Right ventricle myocardium superior (tissue), 1 donor: ENCODE data around the gene RNU1-4. TPM values are rescaled to one million over a fixed set of nuclear protein-coding genes. Genes with fewer than 3 reads are reported as not detected.
A peak's percentile ranks its signal among the peaks of the same experiment; 100 is the strongest.
"Not testable (repeated sequence)": the region's sequence is repeated elsewhere in the genome, so short reads cannot be mapped to it uniquely, and the experiment has no call there.

Source experiments
- ATAC-seq: fragments of 200-7000 bp; cut with Tn5 transposase; one replicate; pipeline ENCODE4 v1.9.1; 2020; ENCODE audit warnings: mild to moderate bottlenecking; ENCODE audit not compliant: poor library complexity
- DNase-seq: peaks from one replicate; pipeline ENCODE4 v3.0.0-alpha.2; 2020
- intact Hi-C: fragments of 100-400 bp; cut with DNase I; formaldehyde crosslinking; loops from one replicate; pipeline ENCODE4 v1.11.2; 2022
- total RNA-seq: library from RNA; stranded (reverse); fragmentation: NEBNext Ultra II Directional; extraction: Animal tissue kit (Norgen Biotek cat#: 25700); gene quantifications from one replicate; pipeline ENCODE4 v1.2.1, GENCODE V29; 2021
- donor health status: DM: no; HTN: yes; CAD: no; lungs with severe emphysema.

The RNU1-4 gene
- total RNA-seq, 1 donor from 2014 or later = 9,391 TPM

DNA sequence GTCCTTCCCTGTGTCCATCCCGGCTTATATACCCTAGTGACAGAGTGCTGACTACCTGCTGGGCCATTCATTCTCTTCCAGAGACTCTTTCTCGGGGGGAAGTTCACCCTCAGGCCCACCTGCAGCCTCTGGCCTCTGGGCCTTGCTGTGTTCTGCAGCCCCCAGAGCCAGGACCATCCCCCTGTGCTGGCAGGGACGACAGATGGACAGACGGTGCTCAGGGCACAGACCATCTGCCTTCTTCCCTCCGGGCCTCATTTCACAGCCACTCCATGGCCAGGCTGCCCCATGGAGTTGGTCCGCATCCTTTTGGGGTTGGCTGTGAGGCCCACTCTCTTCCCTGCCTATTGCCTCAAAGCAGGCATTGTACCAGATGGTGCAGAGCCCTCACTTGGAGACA is 34.0 kb upstream of the RNU1-4 start:
- ATAC-seq, intact Hi-C loops, DNase-seq: not testable (repeated sequence)

DNA sequence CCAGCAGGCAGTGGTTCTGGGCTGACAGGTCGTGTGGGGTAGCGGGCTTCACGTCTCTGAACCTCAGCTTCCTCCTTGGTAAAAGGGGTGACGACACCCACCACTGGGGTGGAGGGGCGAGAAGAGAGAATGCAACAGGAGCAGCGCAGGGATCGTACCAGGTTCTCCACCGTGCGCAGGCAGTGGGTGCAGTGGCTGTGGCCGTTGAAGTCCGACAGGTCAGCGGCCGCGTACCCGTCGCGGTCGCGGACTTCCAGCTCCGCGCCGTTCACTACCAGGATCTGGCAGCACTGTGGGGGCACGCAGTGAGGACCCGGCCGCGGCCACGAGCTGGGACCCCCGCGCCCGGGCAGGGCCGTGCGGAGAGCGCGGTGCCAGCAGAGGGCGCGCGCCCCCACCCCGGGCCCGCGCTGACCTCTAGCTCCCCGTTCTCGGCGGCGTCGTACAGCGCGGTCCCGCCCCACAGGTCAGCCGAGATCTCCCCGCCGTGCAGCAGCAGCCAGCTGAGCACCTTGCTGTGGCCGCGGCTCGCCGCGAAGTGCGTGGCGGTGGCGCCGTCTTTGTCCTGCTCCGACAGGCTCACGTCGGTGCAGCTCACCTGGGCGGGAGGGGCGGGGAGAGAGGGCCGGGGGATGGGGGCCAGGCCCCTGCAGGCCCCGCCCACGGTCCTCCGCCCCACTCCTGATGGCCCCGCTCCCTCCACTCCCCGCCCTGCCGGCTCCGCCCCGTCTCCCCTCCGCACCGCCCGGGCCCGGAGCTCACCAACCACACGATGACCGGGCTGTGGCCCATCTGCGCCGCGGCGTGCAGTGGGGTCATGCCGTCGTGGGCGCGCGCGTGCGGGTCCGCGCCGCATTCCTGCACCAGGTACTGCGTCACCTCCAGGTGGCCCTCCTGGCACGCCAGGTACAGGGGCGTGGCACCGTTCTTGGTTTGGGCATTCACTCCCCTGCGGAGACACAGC is 32.9 kb upstream of the RNU1-4 start:
- ATAC-seq = peak; percentile 15

DNA sequence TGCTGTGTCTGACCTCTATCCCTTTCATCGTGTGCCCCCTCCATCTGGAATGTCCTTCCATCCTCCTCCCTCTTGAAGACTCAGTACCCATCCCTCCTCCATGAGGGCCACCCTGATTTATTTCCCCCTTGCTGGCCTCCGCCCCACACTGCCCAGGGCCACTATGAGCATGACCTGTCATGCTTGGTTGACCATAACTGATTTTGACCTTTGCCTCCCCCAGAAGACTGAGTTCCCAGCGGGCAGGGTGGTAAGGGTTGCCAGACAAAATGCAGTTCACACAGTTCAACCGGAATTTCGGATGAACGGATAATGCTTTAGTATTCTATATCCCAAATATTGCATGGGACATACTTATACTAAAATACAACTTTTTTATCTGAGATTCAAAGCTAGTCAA is 31.6 kb upstream of the RNU1-4 start:
- DNase-seq, ATAC-seq, intact Hi-C loops: not testable (repeated sequence)

More for the DNA sequence above, 32.9 kb upstream of the RNU1-4 start:
- DNase-seq, intact Hi-C loops: not testable (repeated sequence)

DNA sequence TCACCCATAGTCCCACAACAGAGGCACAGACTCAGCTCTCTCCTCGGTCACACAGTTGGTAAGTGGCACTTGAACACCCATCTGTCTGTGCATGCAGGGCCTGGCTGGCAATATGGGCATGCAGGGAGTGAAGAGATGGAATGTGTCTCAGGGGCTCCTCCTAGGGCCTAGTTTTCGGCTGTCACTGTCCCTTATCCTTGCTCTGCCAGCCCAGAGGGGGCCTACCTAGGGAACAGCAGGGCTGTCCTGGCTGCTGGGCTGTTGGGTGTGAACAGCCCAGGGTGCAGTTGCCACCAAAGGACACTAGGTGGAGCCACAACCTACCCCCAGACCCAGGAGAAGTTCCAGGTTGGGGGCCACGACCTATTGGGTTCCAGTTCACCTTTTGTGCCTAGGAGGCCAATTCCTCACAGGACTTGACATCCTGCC is 30.6 kb upstream of the RNU1-4 start:
- DNase-seq, intact Hi-C loops: not testable (repeated sequence)
- peak; percentile 78 for ATAC-seq

DNA sequence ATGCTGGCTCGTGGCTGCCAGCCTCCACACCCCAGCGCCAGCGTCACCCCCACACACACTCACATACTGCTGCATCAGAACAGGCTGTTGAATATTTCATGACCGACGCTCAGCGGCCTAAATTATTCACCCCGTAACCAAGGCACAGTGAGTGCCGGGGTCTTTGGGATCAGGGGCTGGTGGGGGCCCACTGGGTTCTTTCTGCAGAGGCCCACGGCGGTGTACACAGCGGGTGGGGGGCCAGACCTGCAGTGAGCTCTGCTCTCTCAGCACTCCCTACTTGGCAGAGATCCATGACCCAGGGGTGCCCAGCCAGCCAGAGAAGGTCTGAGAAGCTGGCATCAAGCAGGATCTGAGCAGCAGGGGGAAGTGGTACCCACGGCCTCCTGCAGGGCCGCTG is 29.7 kb upstream of the RNU1-4 start:
- intact Hi-C loops = not testable (repeated sequence)

DNA sequence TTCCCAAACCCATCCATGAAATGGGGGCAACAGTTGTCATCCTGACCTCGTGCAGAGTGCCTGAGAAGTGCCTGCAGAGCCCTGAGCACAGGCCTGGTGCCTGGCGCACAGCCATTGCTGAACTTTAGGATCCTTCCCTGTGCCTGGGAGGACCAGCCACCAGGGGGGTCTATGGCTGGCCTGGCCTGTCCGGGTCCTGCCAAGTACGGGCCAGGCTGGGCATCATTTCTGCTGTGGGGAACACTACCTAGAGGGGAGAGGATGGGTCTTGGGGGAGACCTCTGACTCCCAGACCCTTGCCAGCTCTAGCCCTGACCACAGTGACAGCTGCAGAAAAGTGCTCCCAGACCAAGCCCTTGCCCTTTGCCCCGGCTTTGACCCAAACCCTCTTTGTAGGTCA is 28.2 kb upstream of the RNU1-4 start:
- intact Hi-C loops, DNase-seq, ATAC-seq: not testable (repeated sequence)

More for the DNA sequence above, 29.7 kb upstream of the RNU1-4 start:
- not testable (repeated sequence) for DNase-seq, ATAC-seq

DNA sequence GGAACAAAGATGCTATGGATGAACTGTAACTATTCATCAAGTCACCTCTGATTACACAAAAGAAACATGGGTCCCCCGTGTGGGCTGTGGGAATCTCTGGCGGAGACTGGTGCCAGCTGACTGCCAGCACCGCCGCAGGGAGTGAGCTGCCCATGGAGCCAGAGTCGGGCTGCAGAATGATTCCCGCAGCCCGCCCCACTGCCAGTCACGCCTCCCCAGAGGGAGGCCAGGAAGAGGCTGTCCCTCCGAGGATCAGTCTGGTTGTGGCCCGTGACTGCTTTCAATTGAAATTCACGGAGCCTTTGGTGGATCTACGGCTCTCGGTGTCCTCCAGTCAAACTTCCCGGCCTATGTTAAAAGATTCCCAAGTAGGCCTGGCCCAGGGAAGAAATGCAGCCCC is 27.7 kb upstream of the RNU1-4 start:
- intact Hi-C loops, ATAC-seq, DNase-seq: not testable (repeated sequence)

DNA sequence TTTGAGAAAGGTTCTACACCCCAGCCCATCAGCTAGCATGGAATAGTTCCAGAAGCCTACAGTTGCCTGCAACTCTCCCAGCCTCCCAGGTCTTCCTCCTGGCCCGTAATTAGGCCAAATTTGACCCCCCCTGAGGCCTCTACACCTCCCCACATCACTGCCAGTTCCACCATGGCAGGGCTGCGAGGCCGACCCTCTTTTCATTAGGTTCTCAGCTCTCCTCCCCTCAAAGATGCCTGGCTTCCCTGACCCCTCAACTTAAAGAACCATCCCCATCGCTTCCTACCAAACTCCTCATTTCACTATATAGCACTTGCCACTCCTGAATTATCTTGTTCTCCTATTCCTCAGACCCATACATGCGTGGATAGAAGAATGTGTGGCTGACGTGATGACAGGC is 27.3 kb upstream of the RNU1-4 start:
- not testable (repeated sequence) for DNase-seq

DNA sequence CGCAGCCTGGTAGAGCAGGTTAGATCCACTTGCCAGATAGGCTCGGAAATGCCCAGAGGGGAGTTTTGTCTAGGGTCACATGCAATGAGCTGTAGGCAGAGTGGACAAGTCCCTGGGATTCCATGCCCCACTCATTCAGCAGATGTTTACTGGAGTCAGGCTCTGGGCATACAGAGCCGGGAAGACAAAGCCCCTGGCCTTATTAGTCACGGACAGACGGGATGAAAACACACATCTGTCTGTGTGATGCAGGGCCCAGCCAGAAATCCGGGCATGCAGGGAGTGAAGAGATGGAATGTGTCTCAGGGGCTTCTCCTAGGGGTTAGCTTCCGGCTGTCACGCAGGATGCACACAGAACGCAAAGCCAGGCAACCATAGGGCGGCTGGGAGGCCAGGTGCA is 26.8 kb upstream of the RNU1-4 start:
- ATAC-seq, intact Hi-C loops, DNase-seq: not testable (repeated sequence)

More for the DNA sequence above, 27.3 kb upstream of the RNU1-4 start:
- intact Hi-C loops, ATAC-seq: not testable (repeated sequence)

DNA sequence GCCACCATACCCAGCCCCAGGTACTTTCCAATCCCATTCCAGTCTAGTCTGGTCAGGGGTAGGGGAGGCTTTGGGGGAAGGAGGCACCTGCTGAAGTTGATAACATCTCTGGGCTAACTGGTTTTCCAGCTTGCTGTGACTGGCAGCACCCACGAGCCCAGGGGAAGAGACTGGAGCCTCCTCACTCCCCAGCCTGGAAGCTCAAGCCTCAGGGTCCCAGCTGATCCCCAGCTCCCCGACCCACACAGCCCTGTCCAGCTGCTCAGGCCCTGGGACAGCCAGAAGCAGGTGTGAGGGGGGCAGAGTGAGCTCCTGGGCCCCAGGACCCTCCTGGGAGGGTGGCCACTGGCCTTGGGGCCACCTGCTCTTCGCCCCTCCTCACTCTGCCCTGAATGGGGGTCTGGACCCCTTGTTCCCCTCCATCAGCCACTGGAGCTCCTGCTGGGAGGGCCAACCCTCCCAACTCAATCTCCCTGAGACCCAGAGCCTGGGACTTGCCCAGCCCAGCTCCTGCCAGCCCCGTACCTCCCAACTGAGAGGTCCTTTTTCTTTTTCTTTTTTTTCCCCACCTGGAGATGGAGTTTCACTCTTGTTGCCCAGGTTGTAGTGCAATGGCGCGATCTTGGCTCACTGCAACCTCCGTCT is 23.5 kb upstream of the RNU1-4 start:
- DNase-seq (no peak), ATAC-seq (no peak)
- intact Hi-C loops = no loop called here

DNA sequence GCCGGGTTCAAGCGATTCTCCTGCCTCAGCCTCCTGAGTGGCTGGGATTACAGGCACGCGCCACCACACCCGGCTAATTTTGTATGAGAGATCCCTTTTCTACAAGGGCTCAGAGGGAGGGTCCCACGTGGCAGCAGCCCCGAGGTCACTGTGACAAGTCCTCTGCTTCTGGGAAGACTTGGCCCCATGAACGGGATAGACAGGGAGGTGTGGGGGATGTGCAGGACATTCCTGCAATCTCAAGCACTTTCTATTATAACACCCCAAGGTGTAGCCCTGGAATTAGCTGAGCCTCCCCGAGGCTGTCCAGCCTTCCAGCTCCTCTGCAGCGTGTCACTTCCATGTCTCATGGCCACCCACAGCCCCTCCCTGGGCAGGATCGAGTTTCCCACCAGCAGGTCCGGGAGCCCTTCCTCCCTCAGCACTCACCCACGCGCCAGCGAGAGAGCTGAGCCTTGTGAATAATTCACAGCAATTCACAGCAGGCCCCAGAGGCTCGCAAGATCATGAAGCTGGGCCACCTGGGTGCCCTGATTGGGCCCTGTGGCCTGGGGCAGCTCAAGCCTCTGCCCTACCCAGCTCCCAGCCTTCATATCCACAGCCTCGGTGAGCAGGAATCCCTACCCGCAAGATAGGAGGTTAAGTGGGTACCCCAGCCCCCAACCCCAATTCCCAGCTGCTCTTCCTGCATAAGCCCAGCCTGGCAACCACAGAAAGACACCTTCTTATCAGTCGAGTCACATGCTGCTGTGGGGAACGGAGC is 22.8 kb upstream of the RNU1-4 start:
- ATAC-seq (no peak), DNase-seq (peak; percentile 39)
- intact Hi-C loops = no loop called here

DNA sequence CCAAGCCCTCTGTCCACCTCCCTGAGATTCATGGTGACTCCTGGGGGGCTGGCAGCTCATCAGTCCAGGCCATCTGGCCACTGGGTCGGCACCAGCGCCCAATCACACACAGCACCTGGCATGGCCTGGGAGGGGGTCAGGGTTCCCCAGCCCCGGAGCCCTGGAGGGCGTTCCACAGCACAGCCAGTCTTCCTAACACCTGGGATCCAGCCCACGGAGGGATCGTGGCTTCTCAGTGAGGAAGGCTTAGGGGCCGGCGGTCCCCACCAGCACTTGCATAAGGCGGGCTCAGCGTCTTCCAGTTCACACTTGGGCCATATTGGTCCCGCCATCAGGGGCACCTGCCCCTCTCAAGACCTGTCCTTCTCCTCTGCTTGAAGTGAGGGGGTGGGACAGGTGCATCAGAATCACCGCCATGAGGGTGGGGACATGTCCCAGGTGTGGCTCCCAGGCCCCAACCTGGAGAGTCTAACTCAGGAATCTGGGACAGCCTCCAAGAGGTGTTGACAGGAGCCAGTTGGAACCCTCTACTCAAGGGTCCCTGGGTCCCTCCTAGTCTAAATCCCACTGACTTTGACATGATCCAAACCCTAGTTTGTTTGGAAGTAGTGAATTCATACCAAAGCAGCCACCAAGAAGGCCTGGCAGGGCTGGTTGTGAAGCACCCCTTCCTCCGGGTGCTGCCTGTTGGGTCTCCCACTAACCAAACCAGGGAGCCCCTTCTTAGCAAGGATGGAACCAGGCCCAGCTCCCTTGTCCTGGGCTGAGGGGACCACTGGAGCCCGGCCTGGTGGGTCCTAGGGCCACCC is 22.0 kb upstream of the RNU1-4 start:
- DNase-seq (peak; percentile 30), ATAC-seq (peak; percentile 17)
- intact Hi-C loops = not testable (repeated sequence)

DNA sequence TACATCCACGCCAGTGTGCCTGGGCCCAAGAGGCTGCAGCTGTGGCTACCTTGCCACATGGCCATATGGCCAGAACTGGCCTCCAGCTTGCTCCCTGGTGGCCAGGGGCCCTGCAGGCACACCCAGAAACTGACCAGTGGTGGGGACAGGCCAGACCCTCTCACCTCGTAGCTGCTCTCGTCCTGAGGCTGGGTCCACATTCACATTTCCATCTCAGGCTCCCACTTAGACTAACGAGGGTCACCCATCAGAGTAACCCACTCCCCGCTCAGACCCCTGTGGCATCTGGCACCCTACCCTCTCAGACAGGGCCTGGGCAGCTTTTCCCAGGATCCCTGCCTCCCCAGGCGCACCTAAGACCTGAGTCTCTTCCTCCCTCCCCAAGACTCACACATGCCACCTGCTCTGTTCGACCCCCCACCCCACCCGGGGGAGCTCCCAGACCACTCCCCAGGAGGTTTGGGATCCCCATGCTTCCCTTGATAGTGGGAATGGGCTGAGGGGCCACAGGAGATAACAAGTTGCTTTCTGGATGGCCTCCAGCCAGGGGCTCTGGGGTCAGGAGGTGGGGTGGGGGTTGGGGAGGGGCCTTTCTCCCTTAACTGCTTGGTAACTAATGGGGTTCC is 21.3 kb upstream of the RNU1-4 start:
- ATAC-seq (no peak), DNase-seq (peak; percentile 31)
- intact Hi-C loops = no loop called here

DNA sequence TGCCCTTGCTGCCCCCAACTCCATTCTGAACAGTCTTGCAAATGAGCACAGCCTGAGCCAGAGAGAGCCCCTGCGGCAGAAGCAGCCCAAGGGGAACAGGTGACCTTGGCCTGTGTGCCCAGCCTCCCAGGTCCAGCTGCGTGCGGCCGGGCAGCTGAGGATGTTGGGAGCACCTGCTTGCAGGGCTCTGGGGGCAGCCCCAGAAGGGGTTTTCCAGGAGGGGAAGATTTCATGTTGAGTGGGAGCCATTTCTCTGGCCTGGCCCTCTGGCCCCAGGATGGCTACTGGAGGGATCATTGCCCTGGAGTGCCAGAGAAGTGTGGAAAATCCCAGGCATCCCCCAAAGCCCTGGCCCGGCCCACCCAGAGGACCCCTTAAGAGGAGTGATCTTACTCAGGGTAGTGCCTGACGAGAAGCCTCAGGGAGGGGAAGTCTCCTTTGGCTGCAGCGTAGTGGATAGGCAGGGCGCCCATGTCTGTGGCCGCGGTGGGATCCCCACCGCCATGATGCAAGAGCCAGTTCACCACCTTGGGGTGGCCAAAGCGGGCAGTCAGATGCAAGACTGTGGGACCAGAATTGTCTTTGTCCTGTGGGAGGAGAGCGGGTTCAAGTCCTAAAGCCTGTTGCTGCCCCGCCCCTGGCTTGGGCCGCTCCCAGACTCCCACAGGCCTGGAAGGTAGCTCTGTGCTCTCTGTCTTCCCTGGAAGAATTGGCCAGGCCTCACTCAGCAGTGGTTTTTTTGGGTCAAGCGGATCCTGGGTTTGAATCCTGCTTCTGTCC is 20.6 kb upstream of the RNU1-4 start:
- DNase-seq (peak; percentile 26), ATAC-seq (no peak)
- intact Hi-C loops = no loop called here

DNA sequence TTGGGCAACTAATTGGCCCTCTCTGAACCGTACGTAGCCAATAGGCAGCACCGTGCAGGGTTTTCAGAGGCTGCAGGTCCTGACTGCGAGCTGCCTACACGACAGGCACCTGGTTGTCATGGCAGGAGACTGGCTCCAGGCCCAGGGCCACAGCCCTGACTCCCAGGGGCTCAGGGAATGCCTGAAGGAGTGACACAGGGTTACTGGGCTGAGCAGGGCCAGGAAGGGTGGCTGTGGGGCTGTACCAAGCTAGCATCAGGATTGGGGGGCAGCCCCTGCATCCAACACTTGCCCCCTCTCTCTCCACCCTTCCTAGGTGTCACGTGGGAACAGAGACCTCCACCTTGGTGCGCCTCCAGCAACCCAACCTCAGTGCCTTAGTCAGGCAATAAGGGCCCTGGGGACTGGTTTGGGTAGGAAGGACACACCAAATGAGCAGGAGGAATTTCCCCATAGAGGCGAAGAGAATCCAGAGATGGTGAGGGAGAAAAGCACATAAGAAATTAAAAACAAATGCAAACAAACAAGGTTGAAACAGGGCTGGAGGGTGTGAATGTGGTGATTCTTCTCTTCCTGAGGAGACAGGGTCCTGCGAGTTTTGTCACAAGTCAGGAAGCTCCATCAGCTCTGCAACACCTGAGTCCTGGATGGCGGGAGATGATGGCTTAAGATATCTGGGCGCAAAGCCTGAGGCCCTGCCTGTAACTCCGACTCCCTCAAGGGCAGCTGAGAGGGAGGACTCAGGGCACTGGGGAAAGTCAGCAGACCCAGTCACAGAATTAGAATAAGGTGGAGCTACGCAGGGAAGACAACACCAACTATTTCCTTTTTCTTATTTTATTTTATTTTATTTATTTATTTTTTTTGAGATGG is 19.7 kb upstream of the RNU1-4 start:
- DNase-seq (peak; percentile 31), ATAC-seq (no peak)
- intact Hi-C loops = no loop called here
